GM19023 (cell line): ENCODE results near the gene NPFFR1.
A peak's percentile ranks its signal among the peaks of the same experiment; 100 is the strongest.

Source experiments
- ATAC-seq: cut with Tn5 transposase; IDR thresholded peaks from one replicate; pipeline ENCODE4 v1.9.1; 2021; ENCODE audit warnings: mild to moderate bottlenecking, moderate library complexity; ENCODE audit not compliant: unreplicated experiment

Gene NPFFR1

GRCh38 chr10:70315815-70316214 lies 32.0 kb upstream of the NPFFR1 start:
- no peak for ATAC-seq

GRCh38 chr10:70315276-70315675 lies 31.5 kb upstream of the NPFFR1 start:
- ATAC-seq = no peak

- no peak for ATAC-seq
Observed at GRCh38 chr10:70312972-70313371, 29.2 kb upstream of the NPFFR1 start.

- no peak for ATAC-seq
Observed at GRCh38 chr10:70312249-70312648, 28.4 kb upstream of the NPFFR1 start.

- no peak for ATAC-seq
Observed at GRCh38 chr10:70311698-70312097, 27.9 kb upstream of the NPFFR1 start.

- ATAC-seq = no peak
Observed at GRCh38 chr10:70309661-70310060, 25.9 kb upstream of the NPFFR1 start.

- ATAC-seq = no peak
Observed at GRCh38 chr10:70308121-70309060, 24.6 kb upstream of the NPFFR1 start.

GRCh38 chr10:70306886-70307520 lies 23.2 kb upstream of the NPFFR1 start:
- no peak for ATAC-seq

- no peak for ATAC-seq
Observed at GRCh38 chr10:70306181-70306705, 22.4 kb upstream of the NPFFR1 start.

- ATAC-seq = no peak
Observed at GRCh38 chr10:70303730-70304129, 19.9 kb upstream of the NPFFR1 start.

GRCh38 chr10:70302292-70302691 lies 18.5 kb upstream of the NPFFR1 start:
- ATAC-seq = no peak

GRCh38 chr10:70300908-70301597 lies 17.2 kb upstream of the NPFFR1 start:
- no peak for ATAC-seq

GRCh38 chr10:70300461-70300860 lies 16.7 kb upstream of the NPFFR1 start:
- no peak for ATAC-seq

GRCh38 chr10:70299876-70300275 lies 16.1 kb upstream of the NPFFR1 start:
- ATAC-seq = no peak

GRCh38 chr10:70298393-70298792 lies 14.6 kb upstream of the NPFFR1 start:
- no peak for ATAC-seq

GRCh38 chr10:70297224-70297623 lies 13.4 kb upstream of the NPFFR1 start:
- no peak for ATAC-seq

GRCh38 chr10:70296406-70296899 lies 12.6 kb upstream of the NPFFR1 start:
- no peak for ATAC-seq

- no peak for ATAC-seq
Observed at GRCh38 chr10:70295926-70296325, 12.1 kb upstream of the NPFFR1 start.

GRCh38 chr10:70295321-70295720 lies 11.5 kb upstream of the NPFFR1 start:
- no peak for ATAC-seq

- ATAC-seq = peak; percentile 76
Observed at GRCh38 chr10:70293169-70293843, 9.5 kb upstream of the NPFFR1 start.

- ATAC-seq = no peak
Observed at GRCh38 chr10:70292004-70292403, 8.2 kb upstream of the NPFFR1 start.
